Neural cell (in vitro differentiated cells): ENCODE data around the gene SUSD5. TPM values are rescaled to one million over a fixed set of nuclear protein-coding genes. Genes with fewer than 3 reads are reported as not detected.

ENCODE experiments used
- H2AFZ ChIP-seq: fragments of 200-600, 300-800 bp; sonication (generic), shearing (Covaris generic); 2 replicates; pipeline ENCODE4 v1.6.0; 2014; ENCODE audit warnings: low read depth, mild to moderate bottlenecking, antibody characterized with exemption, low read length, moderate library complexity
- H3F3A ChIP-seq: fragments of 200-600 bp; shearing (Covaris generic); 2 replicates; pipeline ENCODE4 v1.6.1; 2016; ENCODE audit warnings: mild to moderate bottlenecking, moderate library complexity, mixed read lengths, antibody characterized with exemption, low read length; ENCODE audit not compliant: insufficient read depth, poor library complexity, severe bottlenecking
- H3K27ac ChIP-seq: fragments of 200-600, 300-800 bp; sonication (generic), shearing (Covaris generic); 2 replicates; pipeline ENCODE4 v1.5.1; 2014; ENCODE audit warnings: mild to moderate bottlenecking, low read length, moderate library complexity
- H3K27me3 ChIP-seq: fragments of 300-800, 200-600 bp; sonication (generic), shearing (Covaris generic); 2 replicates; pipeline ENCODE4 v1.6.0; 2014; ENCODE audit warnings: mild to moderate bottlenecking, low read depth, low read length, moderate library complexity; ENCODE audit not compliant: insufficient read depth
- H3K36me3 ChIP-seq: fragments of 300-800, 200-600 bp; sonication (generic), shearing (Covaris generic); 2 replicates; pipeline ENCODE4 v1.5.1; 2014; ENCODE audit warnings: mild to moderate bottlenecking, antibody characterized with exemption, low read length, moderate library complexity; ENCODE audit not compliant: insufficient read depth
- H3K4me2 ChIP-seq: fragments of 300-800, 200-600 bp; sonication (generic), shearing (Covaris generic); 2 replicates; pipeline ENCODE4 v1.6.0; 2014; ENCODE audit warnings: mild to moderate bottlenecking, low read length
- H3K4me3 ChIP-seq: fragments of 300-800, 200-600 bp; sonication (generic), shearing (Covaris generic); 2 replicates; pipeline ENCODE4 v1.5.1; 2014; ENCODE audit warnings: mild to moderate bottlenecking, low read length, moderate library complexity
- H3K79me2 ChIP-seq: fragments of 200-600 bp; shearing (Covaris generic); replicated peaks from 2 replicates; pipeline ENCODE4 v1.6.0; 2014; ENCODE audit warnings: mild to moderate bottlenecking, low read length, moderate library complexity; ENCODE audit not compliant: insufficient read depth
- H3K9ac ChIP-seq: fragments of 300-800, 200-600 bp; sonication (generic), shearing (Covaris generic); 2 replicates; pipeline ENCODE4 v1.6.1; 2016; ENCODE audit warnings: mild to moderate bottlenecking, low read length, mixed read lengths
- H3K9me2 ChIP-seq: fragments of 200-600 bp; shearing (Covaris generic); 2 replicates; pipeline ENCODE4 v1.6.1; 2016; ENCODE audit warnings: mild to moderate bottlenecking, low read length, mixed read lengths; ENCODE audit not compliant: insufficient read depth
- H3K9me3 ChIP-seq: fragments of 200-600, 300-800 bp; sonication (generic), shearing (Covaris generic); 2 replicates; pipeline ENCODE4 v1.6.1; 2016; ENCODE audit warnings: mild to moderate bottlenecking, mixed run types, low read length, moderate library complexity, mixed read lengths
- H4K20me1 ChIP-seq: fragments of 200-600 bp; shearing (Covaris generic); 2 replicates; pipeline ENCODE4 v1.6.1; 2016; ENCODE audit warnings: mild to moderate bottlenecking, mixed run types; ENCODE audit not compliant: insufficient read depth
- EP300 ChIP-seq: fragments of 450-650 bp; conservative IDR thresholded peaks from 2 replicates; pipeline ENCODE4 v1.6.1; 2014; ENCODE audit warnings: antibody characterized with exemption, mild to moderate bottlenecking, moderate library complexity; ENCODE audit not compliant: poor library complexity, severe bottlenecking
- EZH2 ChIP-seq: fragments of 200-600, 300-800 bp; shearing (Covaris generic), sonication (generic); IDR thresholded peaks from 2 replicates; pipeline ENCODE4 v1.6.1; 2014; ENCODE audit warnings: antibody characterized with exemption, low read length, borderline replicate concordance, mild to moderate bottlenecking; ENCODE audit not compliant: insufficient read depth, poor library complexity, severe bottlenecking
- MXI1 ChIP-seq: fragments of 450-650 bp; conservative IDR thresholded peaks from 2 replicates; pipeline ENCODE4 v1.6.1; 2014; ENCODE audit warnings: antibody characterized with exemption, mild to moderate bottlenecking; ENCODE audit not compliant: poor library complexity, severe bottlenecking
- POLR2AphosphoS5 ChIP-seq: IDR thresholded peaks from 2 replicates; pipeline ENCODE4 v1.6.1; 2012
- RAD21 ChIP-seq: fragments of 450-650 bp; conservative IDR thresholded peaks from 2 replicates; pipeline ENCODE4 v1.6.1; 2014; ENCODE audit warnings: antibody characterized with exemption, mild to moderate bottlenecking, moderate library complexity
- SMC3 ChIP-seq: fragments of 450-650 bp; conservative IDR thresholded peaks from 2 replicates; pipeline ENCODE4 v1.6.1; 2014; ENCODE audit warnings: antibody characterized with exemption, mild to moderate bottlenecking, moderate library complexity; ENCODE audit not compliant: poor library complexity
- TAF1 ChIP-seq: IDR thresholded peaks from 2 replicates; pipeline ENCODE4 v1.6.1; 2012; ENCODE audit warnings: low read depth
- polyA plus RNA-seq: library from polyadenylated mRNA; depleted of rRNA; stranded (reverse); fragments of >200 nt; gene quantifications from 2 replicates; pipeline ENCODE4 v1.2.3, GENCODE V29; 2014
- TF ChIP-seq, protein P1 (sequence below): fragments of 450-650 bp; IDR thresholded peaks from 2 replicates; pipeline ENCODE4 v1.5.1; 2014; ENCODE audit warnings: antibody characterized with exemption, mild to moderate bottlenecking, moderate library complexity; ENCODE audit not compliant: poor library complexity, severe bottlenecking
- TF ChIP-seq, protein P2 (sequence below): IDR thresholded peaks from 2 replicates; pipeline ENCODE4 v1.6.1; 2012; ENCODE audit warnings: borderline replicate concordance

The SUSD5 gene
- polyA plus RNA-seq, 1 donor from 2014 or later = 0.74 TPM

DNA sequence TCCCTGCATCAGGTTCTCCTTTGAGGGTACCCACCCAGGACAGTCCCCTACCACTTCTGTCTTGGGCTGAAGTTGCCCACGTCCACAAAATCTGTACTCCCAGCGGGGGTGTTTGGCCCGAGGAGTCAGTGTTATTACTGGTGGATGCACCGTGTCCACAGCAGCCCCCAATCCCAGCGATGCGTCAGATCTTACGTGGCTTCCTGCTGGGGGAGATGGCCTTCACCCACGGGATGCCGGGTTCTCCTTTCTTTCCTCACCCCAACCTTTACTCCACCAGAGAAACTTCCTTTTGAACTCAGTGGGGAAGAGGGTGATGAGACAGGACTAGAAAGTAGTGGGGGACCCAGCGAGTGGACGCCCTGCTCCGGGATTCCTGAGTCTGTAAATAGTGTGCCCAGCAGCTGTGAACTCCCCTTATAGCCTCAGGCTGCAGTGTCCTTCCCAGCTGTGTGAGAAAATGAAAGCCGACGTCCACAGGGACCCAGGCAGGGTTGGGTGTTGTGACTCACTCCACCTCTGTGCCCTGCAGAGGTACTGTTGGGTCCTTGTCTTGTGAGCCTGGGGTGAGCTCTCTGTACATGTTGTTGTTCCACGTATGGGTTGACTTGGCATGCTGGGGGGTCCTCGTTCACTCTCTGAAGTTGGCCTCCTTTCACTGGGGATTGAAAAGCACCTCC, 73.2 kb downstream of the SUSD5 start:
- no peak for TF ChIP-seq RAD21
- no peak for TF ChIP-seq EZH2
- no peak for TF ChIP-seq SMC3
- TF ChIP-seq, protein P1, sequence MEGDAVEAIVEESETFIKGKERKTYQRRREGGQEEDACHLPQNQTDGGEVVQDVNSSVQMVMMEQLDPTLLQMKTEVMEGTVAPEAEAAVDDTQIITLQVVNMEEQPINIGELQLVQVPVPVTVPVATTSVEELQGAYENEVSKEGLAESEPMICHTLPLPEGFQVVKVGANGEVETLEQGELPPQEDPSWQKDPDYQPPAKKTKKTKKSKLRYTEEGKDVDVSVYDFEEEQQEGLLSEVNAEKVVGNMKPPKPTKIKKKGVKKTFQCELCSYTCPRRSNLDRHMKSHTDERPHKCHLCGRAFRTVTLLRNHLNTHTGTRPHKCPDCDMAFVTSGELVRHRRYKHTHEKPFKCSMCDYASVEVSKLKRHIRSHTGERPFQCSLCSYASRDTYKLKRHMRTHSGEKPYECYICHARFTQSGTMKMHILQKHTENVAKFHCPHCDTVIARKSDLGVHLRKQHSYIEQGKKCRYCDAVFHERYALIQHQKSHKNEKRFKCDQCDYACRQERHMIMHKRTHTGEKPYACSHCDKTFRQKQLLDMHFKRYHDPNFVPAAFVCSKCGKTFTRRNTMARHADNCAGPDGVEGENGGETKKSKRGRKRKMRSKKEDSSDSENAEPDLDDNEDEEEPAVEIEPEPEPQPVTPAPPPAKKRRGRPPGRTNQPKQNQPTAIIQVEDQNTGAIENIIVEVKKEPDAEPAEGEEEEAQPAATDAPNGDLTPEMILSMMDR = no peak
- no peak for TF ChIP-seq POLR2AphosphoS5
- TF ChIP-seq EP300 = no peak
- no peak for TF ChIP-seq TAF1
- H4K20me1 ChIP-seq = no peaks in the 10 kb centered on the region
- no peaks in the 10 kb centered on the region for H3K9me2 ChIP-seq
- H3K4me3 ChIP-seq = no peak overlapping the region
- no peaks in the 10 kb centered on the region for H3K27me3 ChIP-seq
- H3K36me3 ChIP-seq = no peaks in the 10 kb centered on the region
- H2AFZ ChIP-seq = no peak overlapping the region
- no peak overlapping the region for H3K27ac ChIP-seq
- no peaks in the 10 kb centered on the region for H3F3A ChIP-seq
- H3K79me2 ChIP-seq = no peaks in the 10 kb centered on the region
- H3K4me2 ChIP-seq = no peak overlapping the region
- no peak overlapping the region for H3K9ac ChIP-seq
- H3K9me3 ChIP-seq = no peaks in the 10 kb centered on the region

DNA sequence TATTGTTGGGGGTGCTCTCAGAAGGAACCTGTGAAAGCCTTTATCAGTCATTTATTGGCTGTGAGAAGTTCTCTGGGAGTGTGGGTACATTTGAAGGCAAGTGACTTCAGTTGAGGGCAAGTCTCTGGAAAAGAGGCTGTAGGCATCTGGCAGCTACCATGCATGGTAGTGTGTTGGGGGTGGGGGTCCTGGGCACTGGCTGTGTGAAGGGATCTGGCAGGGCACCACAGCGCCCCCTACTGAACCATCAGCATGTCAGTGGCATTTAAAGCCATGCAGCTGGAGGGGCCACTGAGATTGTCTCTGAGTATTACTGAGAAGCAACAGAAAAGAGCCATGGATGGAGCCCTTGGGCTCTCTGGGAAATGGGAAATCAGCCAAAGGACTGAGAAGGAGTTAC, 74.2 kb downstream of the SUSD5 start:
- no peaks in the 10 kb centered on the region for H4K20me1 ChIP-seq
- H3K9me2 ChIP-seq = no peaks in the 10 kb centered on the region
- TF ChIP-seq EP300 = no peak
- no peak for TF ChIP-seq SMC3
- no peak for TF ChIP-seq RAD21
- TF ChIP-seq, protein P2, sequence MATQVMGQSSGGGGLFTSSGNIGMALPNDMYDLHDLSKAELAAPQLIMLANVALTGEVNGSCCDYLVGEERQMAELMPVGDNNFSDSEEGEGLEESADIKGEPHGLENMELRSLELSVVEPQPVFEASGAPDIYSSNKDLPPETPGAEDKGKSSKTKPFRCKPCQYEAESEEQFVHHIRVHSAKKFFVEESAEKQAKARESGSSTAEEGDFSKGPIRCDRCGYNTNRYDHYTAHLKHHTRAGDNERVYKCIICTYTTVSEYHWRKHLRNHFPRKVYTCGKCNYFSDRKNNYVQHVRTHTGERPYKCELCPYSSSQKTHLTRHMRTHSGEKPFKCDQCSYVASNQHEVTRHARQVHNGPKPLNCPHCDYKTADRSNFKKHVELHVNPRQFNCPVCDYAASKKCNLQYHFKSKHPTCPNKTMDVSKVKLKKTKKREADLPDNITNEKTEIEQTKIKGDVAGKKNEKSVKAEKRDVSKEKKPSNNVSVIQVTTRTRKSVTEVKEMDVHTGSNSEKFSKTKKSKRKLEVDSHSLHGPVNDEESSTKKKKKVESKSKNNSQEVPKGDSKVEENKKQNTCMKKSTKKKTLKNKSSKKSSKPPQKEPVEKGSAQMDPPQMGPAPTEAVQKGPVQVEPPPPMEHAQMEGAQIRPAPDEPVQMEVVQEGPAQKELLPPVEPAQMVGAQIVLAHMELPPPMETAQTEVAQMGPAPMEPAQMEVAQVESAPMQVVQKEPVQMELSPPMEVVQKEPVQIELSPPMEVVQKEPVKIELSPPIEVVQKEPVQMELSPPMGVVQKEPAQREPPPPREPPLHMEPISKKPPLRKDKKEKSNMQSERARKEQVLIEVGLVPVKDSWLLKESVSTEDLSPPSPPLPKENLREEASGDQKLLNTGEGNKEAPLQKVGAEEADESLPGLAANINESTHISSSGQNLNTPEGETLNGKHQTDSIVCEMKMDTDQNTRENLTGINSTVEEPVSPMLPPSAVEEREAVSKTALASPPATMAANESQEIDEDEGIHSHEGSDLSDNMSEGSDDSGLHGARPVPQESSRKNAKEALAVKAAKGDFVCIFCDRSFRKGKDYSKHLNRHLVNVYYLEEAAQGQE = no peak
- TF ChIP-seq MXI1 = no peak
- TF ChIP-seq, protein P1 = no peak
- H3K4me2 ChIP-seq = no peak overlapping the region
- H3K9me3 ChIP-seq = no peaks in the 10 kb centered on the region
- no peak overlapping the region for H3K4me3 ChIP-seq
- no peaks in the 10 kb centered on the region for H3F3A ChIP-seq
- H3K36me3 ChIP-seq = no peaks in the 10 kb centered on the region
- no peak overlapping the region for H3K9ac ChIP-seq
- H3K79me2 ChIP-seq = no peaks in the 10 kb centered on the region
- H3K27me3 ChIP-seq = no peaks in the 10 kb centered on the region
- no peak overlapping the region for H3K27ac ChIP-seq
- no peak overlapping the region for H2AFZ ChIP-seq
